HepG2 (cell line): Measurements from ENCODE around the gene HLA-B. TPM values are rescaled to one million over a fixed set of nuclear protein-coding genes. Genes with fewer than 3 reads are reported as not detected.

Experiments
- ATAC-seq: fragments of 200-7000 bp; cut with Tn5 transposase; 3 replicates; pipeline ENCODE4 v1.9.1; 2020; ENCODE audit warnings: mild to moderate bottlenecking, moderate library complexity
- BruUV-seq: library from RNA; stranded (reverse); fragments of 400-500 nt; replicated peaks from 2 replicates; lab custom pipeline; 2021; lab: Mats Ljungman, UMichigan
- CTCF ChIA-PET: fragments of 300-600 bp; formaldehyde crosslinking; extraction: SDS; loops from one replicate; lab custom pipeline; 2021; ENCODE audit warnings: low total read pairs, inconsistent platforms, low intra/inter-chr PET ratio; lab: Yijun Ruan, JAX
- POLR2A ChIA-PET: fragments of 350-600 bp; sonication (Branson Sonifier 250); formaldehyde crosslinking; loops from one replicate; lab custom pipeline; 2020; ENCODE audit warnings: antibody characterized with exemption, inconsistent platforms; lab: Yijun Ruan, JAX
- DNase-seq: peaks from one replicate; pipeline ENCODE4 v3.0.0-alpha.2; 2015; ENCODE audit warnings: low spot score
- FAIRE-seq: peaks from 3 replicates; lab custom pipeline; 2011; peaks lifted over from hg19 to GRCh38; lab: Jason Lieb, UNC
- H2AFZ ChIP-seq: one replicate; pipeline ENCODE4 v1.6.1; 2011; ENCODE audit warnings: low read length, inconsistent platforms
- H3K27ac ChIP-seq: fragments of 300-600 bp; 3 replicates; pipeline ENCODE4 v1.8.0; 2011; ENCODE audit warnings: mixed run types, mild to moderate bottlenecking, mixed read lengths, low read length, inconsistent platforms; ENCODE audit not compliant: insufficient read depth; ENCODE audit errors: extremely low read length
- H3K27me3 ChIP-seq, 2 experiments: fragments of 200-600 bp in 1 of 2; 2 replicates in 1 of 2; 3 replicates in 1 of 2; pipeline versions ENCODE4 v1.6.0 to v1.8.0; 2011; ENCODE audit warnings: low read length in 2 of 2, mild to moderate bottlenecking in 2 of 2, moderate library complexity in 2 of 2, inconsistent platforms in 1 of 2; ENCODE audit not compliant: insufficient read depth in 2 of 2, control insufficient read depth in 1 of 2
- H3K36me3 ChIP-seq, 2 experiments: fragments of 200-600 bp in 1 of 2; replicated peaks in 1 of 2; 2 replicates in 1 of 2; 3 replicates in 1 of 2; pipeline versions ENCODE4 v1.5.1 to v1.8.0; 2011; ENCODE audit warnings: low read length in 2 of 2, inconsistent platforms in 1 of 2; ENCODE audit not compliant: insufficient read depth in 2 of 2, control insufficient read depth in 1 of 2
- H3K4me1 ChIP-seq: 2 replicates; pipeline ENCODE4 v1.5.1; 2012; ENCODE audit warnings: low read length, inconsistent platforms; ENCODE audit not compliant: insufficient read depth
- H3K4me2 ChIP-seq: 2 replicates; pipeline ENCODE4 v1.6.0; 2011; ENCODE audit warnings: low read depth, low read length, inconsistent platforms
- H3K4me3 ChIP-seq, 3 experiments: fragments of 200-600 bp in 1 of 3; sonication (generic), shearing (Covaris generic) in 1 of 3; replicated peaks in 1 of 3; 2 replicates each; pipeline ENCODE4 v1.5.1; 2011 to 2016; ENCODE audit warnings: low read length in 3 of 3, inconsistent platforms in 2 of 3, low read depth in 2 of 3, mild to moderate bottlenecking in 2 of 3, control low read depth in 1 of 3, mixed read lengths in 1 of 3; ENCODE audit not compliant: insufficient read depth in 1 of 3
- H3K79me2 ChIP-seq: one replicate; pipeline ENCODE4 v1.6.1; 2011; ENCODE audit warnings: low read length, inconsistent platforms; ENCODE audit not compliant: insufficient read depth
- H3K9ac ChIP-seq: 2 replicates; pipeline ENCODE4 v1.6.0; 2011; ENCODE audit warnings: mild to moderate bottlenecking, low read depth, low read length, inconsistent platforms; ENCODE audit not compliant: insufficient read depth
- H3K9me3 ChIP-seq: 2 replicates; pipeline ENCODE4 v1.5.1; 2012; ENCODE audit warnings: mild to moderate bottlenecking, low read length
- H4K20me1 ChIP-seq: 2 replicates; pipeline ENCODE4 v1.6.0; 2011; ENCODE audit warnings: inconsistent platforms, mild to moderate bottlenecking, low read length, moderate library complexity; ENCODE audit not compliant: insufficient read depth
- AGO2 ChIP-seq: fragments of 200-400 bp; formaldehyde crosslinking; optimal IDR thresholded peaks from 2 replicates; pipeline ENCODE3; 2017; ENCODE audit warnings: mild to moderate bottlenecking, low read depth, low read length, moderate library complexity
- BCL6 ChIP-seq: IDR thresholded peaks from 2 replicates; pipeline ENCODE4 v1.6.1; 2016; ENCODE audit warnings: missing genetic modification reagents, missing compliant biosample characterization
- CBFB ChIP-seq: sonication (generic); formaldehyde crosslinking; IDR thresholded peaks from 2 replicates; pipeline ENCODE4 v1.4.0; 2020; ENCODE audit warnings: missing genetic modification reagents
- GMEB2 ChIP-seq: IDR thresholded peaks from 2 replicates; pipeline ENCODE4 v1.6.1; 2016; ENCODE audit warnings: missing biosample characterization, missing genetic modification reagents, low read depth
- HCFC1 ChIP-seq: fragments of 150-350 bp; IDR thresholded peaks from 2 replicates; pipeline ENCODE4 v1.6.1; 2014; ENCODE audit warnings: low read depth, low read length
- KMT2A ChIP-seq: sonication (generic); formaldehyde crosslinking; IDR thresholded peaks from 2 replicates; pipeline ENCODE4 v1.4.0; 2020; ENCODE audit warnings: missing genetic modification reagents
- PBX3 ChIP-seq: sonication (generic); formaldehyde crosslinking; IDR thresholded peaks from 2 replicates; pipeline ENCODE4 v1.8.1; 2023; ENCODE audit warnings: missing genetic modification reagents, inconsistent platforms, borderline replicate concordance
- POLR2G ChIP-seq: fragments of 200-400 bp; formaldehyde crosslinking; IDR thresholded peaks from 2 replicates; pipeline ENCODE4 v1.6.1; 2018; ENCODE audit warnings: mild to moderate bottlenecking, low read depth, low read length, moderate library complexity
- RARA ChIP-seq: IDR thresholded peaks from 2 replicates; pipeline ENCODE4 v1.6.1; 2016; ENCODE audit warnings: missing genetic modification reagents, missing compliant biosample characterization
- REPIN1 ChIP-seq: sonication (generic); formaldehyde crosslinking; IDR thresholded peaks from 2 replicates; pipeline ENCODE4 v1.8.0; 2022; ENCODE audit warnings: missing genetic modification reagents, low read depth, mild to moderate bottlenecking, borderline replicate concordance
- RFX1 ChIP-seq: fragments of 450-650 bp; IDR thresholded peaks from 2 replicates; pipeline ENCODE4 v1.6.1; 2017
- SIX1 ChIP-seq: sonication (generic); formaldehyde crosslinking; IDR thresholded peaks from 2 replicates; pipeline ENCODE4 v1.4.0; 2020; ENCODE audit warnings: missing genetic modification reagents, borderline replicate concordance
- SP140L ChIP-seq: sonication (generic); formaldehyde crosslinking; IDR thresholded peaks from 2 replicates; pipeline ENCODE4 v1.4.0; 2020; ENCODE audit warnings: missing genetic modification reagents, borderline replicate concordance
- ZBTB25 ChIP-seq: IDR thresholded peaks from 2 replicates; pipeline ENCODE4 v1.6.1; 2018; ENCODE audit warnings: missing genetic modification reagents
- ZNF431 ChIP-seq: sonication (generic); formaldehyde crosslinking; IDR thresholded peaks from 2 replicates; pipeline ENCODE4 v1.9.0; 2022; ENCODE audit warnings: missing genetic modification reagents, low read depth, mild to moderate bottlenecking, borderline replicate concordance
- ZNF496 ChIP-seq: sonication (generic); formaldehyde crosslinking; IDR thresholded peaks from 2 replicates; pipeline ENCODE4 v1.8.1; 2023; ENCODE audit warnings: mild to moderate bottlenecking, moderate library complexity, missing genetic modification reagents; ENCODE audit not compliant: insufficient replicate concordance
- ZNF605 ChIP-seq: sonication (generic); formaldehyde crosslinking; IDR thresholded peaks from 2 replicates; pipeline ENCODE4 v1.8.0; 2022; ENCODE audit warnings: mild to moderate bottlenecking, missing genetic modification reagents
- ZNF644 ChIP-seq: IDR thresholded peaks from 2 replicates; pipeline ENCODE4 v1.6.1; 2016; ENCODE audit warnings: low read depth
- ZNF670 ChIP-seq: sonication (generic); formaldehyde crosslinking; IDR thresholded peaks from 2 replicates; pipeline ENCODE4 v1.8.0; 2022; ENCODE audit warnings: mild to moderate bottlenecking, missing genetic modification reagents, borderline replicate concordance
- ZSCAN29 ChIP-seq: sonication (generic); formaldehyde crosslinking; conservative IDR thresholded peaks from 2 replicates; pipeline ENCODE4 v1.4.0; 2020; ENCODE audit warnings: mild to moderate bottlenecking, missing genetic modification reagents
- WGBS: methylation state at CpG from one replicate; pipeline ENCODE4 v1.1.6; 2017; ENCODE audit warnings: low lambda C conversion rate; 5-methylcytosine and 5-hydroxymethylcytosine counted together
- in situ Hi-C: cut with HindIII; loops from 2 replicates; pipeline ENCODE4 v1.10.0; 2017; ENCODE audit warnings: low pct_unique_long_range_greater_than_20kb; ENCODE audit not compliant: extremely low pct_ligation_motif_present
- intact Hi-C: fragments of 100-400 bp; cut with micrococcal nuclease; formaldehyde crosslinking; loops from one replicate; pipeline ENCODE4 v1.10.0; 2022; ENCODE audit not compliant: unreplicated experiment
- polyA plus RNA-seq, 8 experiments: library from polyadenylated mRNA; depleted of rRNA in 3 of 8; stranded (reverse) in 7 of 8; unstranded in 1 of 8; fragments of >200 nt; fragmentation: Illumina TruSeq in 4 of 8; extraction: Trizol in 4 of 8; gene quantifications; 2 replicates each; pipeline versions ENCODE4 v1.2.1 to v1.2.3, GENCODE V29; 2011 to 2016; ENCODE audit warnings: low read depth in 4 of 8, missing spikeins in 1 of 8, mixed read lengths in 1 of 8; ENCODE audit not compliant: insufficient read depth in 1 of 8
- total RNA-seq, 5 experiments: library from RNA; depleted of rRNA; stranded (reverse); fragments of >200 nt; fragmentation: Illumina TruSeq; extraction: Trizol; gene quantifications; 2 replicates each; pipeline ENCODE4 v1.2.3, GENCODE V29; 2016; ENCODE audit warnings: low read depth in 1 of 5

HLA-B gene
- total and polyA plus RNA-seq, 2 of the 13 experiments (the other 11 are each of a cell fraction or from before 2014, with no cell fraction given) = 35.3 to 88.9 TPM

- H2AFZ ChIP-seq = peak overlapping the region; percentile 79
- H3K4me1 ChIP-seq = peaks cover 49% of the 10 kb centered on the region
- peak overlapping the region; percentile 87 for H3K27ac ChIP-seq
- intact Hi-C loops (loop anchor here (1.0 kb wide), 1 partner anchor 42 kb away; no protein-coding TSS in a partner anchor), in situ Hi-C loops (loop anchor here (5.0 kb wide), 1 partner anchor 42 kb away; no protein-coding TSS in a partner anchor)
- H3K9ac ChIP-seq = peak overlapping the region; percentile 77
- ChIA-PET POLR2A (interaction anchor here (0.6 to 4.2 kb wide), 9 partner anchors 43 to 1572 kb away, joined by 3 to 22 read pairs (median 3); partner anchors contain the start of gene APOM), CTCF (interaction anchor here (4.9 kb wide), 1 partner anchor 42 kb away, joined by 102 read pairs; no protein-coding TSS in a partner anchor)
- DNase-seq (peak; percentile 84), FAIRE-seq (peak; percentile 43), ATAC-seq (peak; percentile 64)
- peak overlapping the region; percentile 78 to 96 (median 96) for H3K4me3 ChIP-seq
- 0 out of 2 replicates have a peak, but pooled peaks cover 3% of the 10 kb centered on the region for H3K9me3 ChIP-seq
- H3K4me2 ChIP-seq = peak overlapping the region; percentile 97
- no peaks in the 10 kb centered on the region for H3K36me3 ChIP-seq
- no peaks in the 10 kb centered on the region; a peak in 1 of 5 replicates for H3K27me3 ChIP-seq
- H3K79me2 ChIP-seq = peaks cover 36% of the 10 kb centered on the region
- under 1% methylated on average over 31 of the region's 57 CpGs for WGBS
- BruUV-seq = TSS peak; percentile 66
- H4K20me1 ChIP-seq = peaks cover 10% of the 10 kb centered on the region; the same call in 1 of the 2 replicates
- TF ChIP-seq PBX3 (CRISPR knock-in tag) (0 out of 2 replicates have a peak, but pooled peaks have one; percentile 8), ZNF496 (CRISPR knock-in tag) (no peak), ZSCAN29 (CRISPR knock-in tag) (peak; percentile 99), ZNF670 (peak; percentile 48; the same call in 1 of the 2 replicates), REPIN1 (CRISPR knock-in tag) (no peak; the same call in 1 of the 2 replicates), CBFB (peak; percentile 61; the same call in 1 of the 2 replicates), RARA (peak; percentile 7; the same call in 1 of the 2 replicates), ZNF644 (peak; percentile 53; the same call in 1 of the 2 replicates), GMEB2 (CRISPR knock-in tag) (no peak), SIX1 (CRISPR knock-in tag) (peak; percentile 12; the same call in 1 of the 2 replicates), KMT2A (CRISPR knock-in tag) (peak; percentile 69; the same call in 1 of the 2 replicates), BCL6 (CRISPR knock-in tag) (peak; percentile 65), SP140L (CRISPR knock-in tag) (peak; percentile 39; the same call in 1 of the 2 replicates), RFX1 (no peak), ZBTB25 (peak; percentile 52; the same call in 1 of the 2 replicates), POLR2G (peak; percentile 88), AGO2 (peak; percentile 48), ZNF431 (CRISPR knock-in tag) (peak; percentile 60; the same call in 1 of the 2 replicates), HCFC1 (no peak), ZNF605 (CRISPR knock-in tag) (no peak)
These were observed 42.8 kb upstream of the HLA-B start for GRCh38 chr6:31399589-31400466.
